Breast epithelium (tissue), 3 donors: ENCODE results near the gene WNT2B.
"Not testable (repeated sequence)": the region's sequence is repeated elsewhere in the genome, so short reads cannot be mapped to it uniquely, and the experiment has no call there.

ENCODE experiments used
- CTCF ChIP-seq, 3 donors: fragments of 450-650 bp; IDR thresholded peaks; one replicate each; pipeline ENCODE4 v1.5.1; 2016 to 2017; ENCODE audit warnings: antibody characterized with exemption in 3 of 3, mild to moderate bottlenecking in 3 of 3, moderate library complexity in 3 of 3
- POLR2A ChIP-seq: fragments of 450-650 bp; IDR thresholded peaks from one replicate; pipeline ENCODE4 v1.6.1; 2016; ENCODE audit warnings: antibody characterized with exemption, mild to moderate bottlenecking, moderate library complexity

- TF ChIP-seq CTCF (IDR thresholded peaks at IDR 0.05); POLR2A: not testable (repeated sequence)
Measured at GRCh38 chr1:112487686-112488085, 21.1 kb upstream of the WNT2B start.
